Pancreas (tissue), 10 donors: ENCODE measurements around the gene WNK3. TPM values are rescaled to one million over a fixed set of nuclear protein-coding genes. Genes with fewer than 3 reads are reported as not detected.

Source experiments
- ATAC-seq, 4 donors: fragments of 200-7000 bp; cut with Tn5 transposase; one replicate each; pipeline versions ENCODE4 v1.8.0 to v1.9.1; 2020; ENCODE audit warnings: mild to moderate bottlenecking in 4 of 4, moderate library complexity in 4 of 4
- DNase-seq, 6 donors: peaks; one replicate each; pipeline ENCODE4 v3.0.0-alpha.2; 2020
- FAIRE-seq: peaks from 2 replicates; lab custom pipeline; 2012; peaks lifted over from hg19 to GRCh38; lab: Jason Lieb, UNC
- H3K27ac ChIP-seq, 4 donors: fragments of 200-600 bp; sonication (generic); 1 replicate in 3 of 4; 2 replicates in 1 of 4; pipeline versions ENCODE4 v1.5.0 to v1.8.0; 2020
- H3K27me3 ChIP-seq, 4 donors: fragments of 200-600 bp; one replicate each; pipeline ENCODE4 v1.8.0; 2021
- H3K36me3 ChIP-seq, 3 donors: fragments of 200-600 bp; sonication (generic) in 1 of 3; one replicate each; pipeline versions ENCODE4 v1.5.0 to v1.8.0; 2020 to 2021
- H3K4me1 ChIP-seq, 3 donors: fragments of 200-600 bp; one replicate each; pipeline ENCODE4 v1.8.0; 2021
- H3K4me3 ChIP-seq, 4 donors: fragments of 200-600 bp; sonication (generic) in 2 of 4; one replicate each; pipeline versions ENCODE4 v1.5.0 to v1.8.0; 2020 to 2021
- H3K9me3 ChIP-seq, 4 donors: fragments of 200-600 bp; one replicate each; pipeline ENCODE4 v1.8.0; 2021
- CTCF ChIP-seq, 4 donors: fragments of 200-600 bp; sonication (generic) in 3 of 4; IDR thresholded peaks; one replicate each; pipeline versions ENCODE4 v1.5.0 to v1.8.0; 2021; ENCODE audit warnings: antibody characterized with exemption in 4 of 4
- WGBS, 2 donors: extraction: QIAGEN DNeasy Blood & Tissue Kit; methylation state at CpG; one replicate each; pipeline ENCODE4 v1.1.7; 2013; 5-methylcytosine and 5-hydroxymethylcytosine counted together
- intact Hi-C, 3 donors: fragments of 100-400 bp; cut with DNase I; formaldehyde crosslinking; loops; one replicate each; pipeline versions ENCODE4 v1.11.1 to v1.14.2; 2022
- polyA plus RNA-seq, 2 donors: library from polyadenylated mRNA; stranded (reverse); fragments of 200-250 nt; gene quantifications; one replicate each; pipeline ENCODE4 v1.2.3, GENCODE V29; 2013
- total RNA-seq, 6 donors: library from RNA; stranded (reverse); fragmentation: NEBNext Ultra II Directional in 4 of 6; extraction: Animal tissue kit (Norgen Biotek cat#: 25700) in 4 of 6; gene quantifications; one replicate each; pipeline versions ENCODE4 v1.2.1 to v1.2.4, GENCODE V29; 2021 to 2023
- donor health status: healthy with polysubstance abuse.
- donor health status: DM: no; HTN: no; CAD: no; lungs with moderate emphysema.
- donor health status: DM: no; HTN: no; CAD: no.
- donor health status: control.
- donor health status: control.
- donor health status: Bipolar disorder and iron deficiency.
- donor health status: DM: yes; HTN: yes; CAD: no.
- donor health status: DM: no; HTN: no; CAD: no.
- donor health status: DM: no; HTN: no; CAD: no.
- donor health status: DM: yes; HTN: yes; CAD: no.

WNK3 gene
- total and polyA plus RNA-seq, 8 donors, result 0.15 to 1.7 (median 0.88) TPM

GRCh38 chrX:54291758-54292157, 66.1 kb downstream of the WNK3 start:
- Histone ChIP-seq H3K9me3 (no peaks in the 10 kb centered on the region), H3K4me1 (no peaks in the 10 kb centered on the region), H3K4me3 (no peak overlapping the region), H3K27ac (no peak overlapping the region), H3K27me3 (no peaks in the 10 kb centered on the region), H3K36me3 (no peaks in the 10 kb centered on the region)
- no peak for TF ChIP-seq CTCF (IDR thresholded peaks at IDR 0.05)
- ATAC-seq (no peak), DNase-seq (no peak), FAIRE-seq (no peak)
- WGBS, 2 donors, result 59 to 84% methylated on average over 2 of the region's 2 CpGs
- intact Hi-C loops, result no loop called here

- TF ChIP-seq CTCF (IDR thresholded peaks at IDR 0.05), result no peak
- Histone ChIP-seq H3K4me1 (no peaks in the 10 kb centered on the region), H3K4me3 (no peak overlapping the region), H3K36me3 (no peaks in the 10 kb centered on the region), H3K27me3 (no peaks in the 10 kb centered on the region), H3K27ac (no peak overlapping the region), H3K9me3 (no peaks in the 10 kb centered on the region)
- DNase-seq, result no peak
- no peak for ATAC-seq
- intact Hi-C loops, result no loop called here
- WGBS, 2 donors, result 18 to 30% methylated on average over 2 of the region's 2 CpGs
- FAIRE-seq, result no peak
Observed at GRCh38 chrX:54288968-54289367, 68.9 kb downstream of the WNK3 start.

GRCh38 chrX:54288277-54288676, 69.6 kb downstream of the WNK3 start:
- DNase-seq (no peak), FAIRE-seq (no peak), ATAC-seq (no peak)
- no peaks in the 10 kb centered on the region for H3K9me3 ChIP-seq
- no peaks in the 10 kb centered on the region for H3K27me3 ChIP-seq
- no peak for TF ChIP-seq CTCF (IDR thresholded peaks at IDR 0.05)
- no peaks in the 10 kb centered on the region for H3K4me1 ChIP-seq
- no peak overlapping the region for H3K27ac ChIP-seq
- intact Hi-C loops, result no loop called here
- no peaks in the 10 kb centered on the region for H3K36me3 ChIP-seq
- H3K4me3 ChIP-seq, result no peak overlapping the region

GRCh38 chrX:54281676-54282075, 76.2 kb downstream of the WNK3 start:
- 12 to 36% methylated on average over 1 of the region's 1 CpG for WGBS, 2 donors
- FAIRE-seq (no peak), ATAC-seq (no peak), DNase-seq (no peak)
- Histone ChIP-seq H3K27ac (no peak overlapping the region), H3K4me3 (no peak overlapping the region), H3K4me1 (no peaks in the 10 kb centered on the region), H3K36me3 (no peaks in the 10 kb centered on the region), H3K27me3 (no peaks in the 10 kb centered on the region), H3K9me3 (no peaks in the 10 kb centered on the region)
- intact Hi-C loops, result no loop called here
- TF ChIP-seq CTCF (IDR thresholded peaks at IDR 0.05), result no peak

- no peak for TF ChIP-seq CTCF (IDR thresholded peaks at IDR 0.05)
- 42 to 47% methylated on average over 1 of the region's 1 CpG for WGBS, 2 donors
- ATAC-seq (no peak), DNase-seq (no peak), FAIRE-seq (no peak)
- Histone ChIP-seq H3K27me3 (no peaks in the 10 kb centered on the region), H3K4me1 (no peaks in the 10 kb centered on the region), H3K27ac (no peak overlapping the region), H3K9me3 (no peaks in the 10 kb centered on the region), H3K36me3 (no peaks in the 10 kb centered on the region), H3K4me3 (no peak overlapping the region)
- intact Hi-C loops, result no loop called here
Observed at GRCh38 chrX:54280466-54280865, 77.4 kb downstream of the WNK3 start.
